G401.6 (cell line): ENCODE data around the gene CPEB1.
"Not testable (repeated sequence)": the region's sequence is repeated elsewhere in the genome, so short reads cannot be mapped to it uniquely, and the experiment has no call there.

Source experiments
- FAIRE-seq: peaks from 2 replicates; lab custom pipeline; 2012; peaks lifted over from hg19 to GRCh38; lab: Jason Lieb, UNC

The CPEB1 gene

GRCh38 chr15:82545002-82545401 is 102.2 kb downstream of the CPEB1 start:
- no peak for FAIRE-seq

DNA sequence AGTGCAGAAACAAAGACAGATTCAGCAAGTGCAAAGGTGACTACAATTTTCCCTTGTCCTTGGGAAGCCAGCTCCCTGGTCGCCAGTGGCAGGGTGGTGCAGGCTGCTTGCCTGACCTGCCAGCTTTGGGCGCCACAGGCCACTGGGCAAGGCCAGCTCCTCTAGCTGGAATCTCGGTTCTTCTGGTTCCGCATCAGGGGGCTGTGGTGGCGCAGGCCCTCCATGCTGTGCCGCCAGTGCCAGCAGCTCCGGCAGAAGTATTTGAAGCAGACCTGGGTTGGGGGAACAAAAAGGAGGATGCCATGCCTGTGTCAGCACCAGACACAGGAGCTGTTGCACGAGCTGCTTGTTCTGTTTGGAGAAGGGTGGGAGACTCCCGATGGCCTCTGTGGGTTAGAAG is 102.7 kb downstream of the CPEB1 start:
- no peak for FAIRE-seq

GRCh38 chr15:82543160-82543559 is 104.0 kb downstream of the CPEB1 start:
- no peak for FAIRE-seq

DNA sequence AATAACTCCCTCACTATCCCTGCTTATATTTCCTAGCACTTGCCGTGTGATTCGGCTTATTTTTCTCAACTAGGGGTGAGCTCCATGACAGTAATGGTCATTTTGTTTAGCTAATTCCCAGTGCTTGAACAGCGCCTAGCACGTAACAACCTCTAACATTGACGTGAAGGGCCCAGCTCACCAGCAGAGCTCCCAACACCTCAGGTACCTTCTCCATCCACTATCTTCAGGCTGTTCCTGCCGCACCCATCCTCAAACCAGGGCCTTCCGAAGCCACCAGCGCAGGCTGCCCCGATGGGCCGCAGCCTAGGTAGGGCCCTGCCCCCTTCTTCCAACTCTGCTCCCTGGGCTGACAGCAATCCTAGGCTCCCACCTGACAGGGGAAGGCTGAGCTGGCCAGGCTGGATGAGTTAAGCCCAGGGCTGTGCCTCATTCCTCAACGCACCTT is 106.2 kb downstream of the CPEB1 start:
- no peak for FAIRE-seq

GRCh38 chr15:82540055-82540983 is 106.8 kb downstream of the CPEB1 start, which contains the start of gene RPS17:
Gene RPS17, minus strand, starts transcription at chr15:82540457. Its CDS starts 29 bp downstream, at chr15:82540428.
- FAIRE-seq, result no peak

- no peak for FAIRE-seq
Measured at GRCh38 chr15:82539691-82540054, 107.5 kb downstream of the CPEB1 start.

GRCh38 chr15:82538961-82539690 is 108.0 kb downstream of the CPEB1 start:
- no peak for FAIRE-seq

GRCh38 chr15:82537351-82537908 is 109.7 kb downstream of the CPEB1 start:
- no peak for FAIRE-seq

DNA sequence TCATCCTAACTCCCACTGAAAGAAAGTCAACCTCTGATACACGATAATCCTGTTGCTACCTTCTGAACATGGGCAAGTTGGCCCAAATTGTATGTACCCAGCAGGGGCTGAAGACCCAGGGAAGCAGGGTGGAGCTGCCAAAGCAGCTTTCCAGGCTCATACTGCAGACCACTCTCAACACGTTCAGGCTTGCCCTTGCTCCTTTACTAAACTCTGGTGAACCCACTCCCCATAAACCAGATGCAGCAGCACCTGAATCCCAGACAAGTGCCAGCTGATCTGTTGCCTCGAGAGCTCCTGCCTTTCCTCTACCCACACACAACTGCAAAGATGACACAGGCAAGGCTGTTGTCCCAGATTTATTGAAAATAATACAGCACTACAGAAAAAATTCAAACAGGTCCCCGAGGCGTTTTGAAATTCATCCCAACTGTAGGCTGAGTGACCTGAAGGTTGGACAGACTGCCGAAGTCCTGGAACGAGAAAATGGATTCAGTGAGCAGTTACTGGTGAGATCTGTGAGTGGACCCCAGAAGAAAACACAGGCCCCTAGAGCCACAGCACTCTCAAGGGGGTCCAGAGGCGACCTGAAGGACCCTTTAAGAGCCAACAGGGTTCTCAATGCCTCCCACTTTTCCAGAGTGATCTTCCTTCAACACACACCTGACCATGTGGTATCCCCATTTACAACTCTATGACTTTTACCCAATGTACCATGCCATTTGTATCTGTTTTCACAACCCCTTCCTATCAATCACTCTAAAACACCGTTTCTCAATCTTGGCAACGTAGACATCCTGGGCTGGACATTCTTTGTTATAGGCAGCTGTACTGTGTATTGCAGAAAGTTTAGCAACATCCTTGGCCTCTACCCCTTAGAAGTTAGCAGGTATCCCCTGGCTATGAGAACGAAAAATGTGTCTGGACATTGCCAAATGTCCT is 110.5 kb downstream of the CPEB1 start:
- no peak for FAIRE-seq

DNA sequence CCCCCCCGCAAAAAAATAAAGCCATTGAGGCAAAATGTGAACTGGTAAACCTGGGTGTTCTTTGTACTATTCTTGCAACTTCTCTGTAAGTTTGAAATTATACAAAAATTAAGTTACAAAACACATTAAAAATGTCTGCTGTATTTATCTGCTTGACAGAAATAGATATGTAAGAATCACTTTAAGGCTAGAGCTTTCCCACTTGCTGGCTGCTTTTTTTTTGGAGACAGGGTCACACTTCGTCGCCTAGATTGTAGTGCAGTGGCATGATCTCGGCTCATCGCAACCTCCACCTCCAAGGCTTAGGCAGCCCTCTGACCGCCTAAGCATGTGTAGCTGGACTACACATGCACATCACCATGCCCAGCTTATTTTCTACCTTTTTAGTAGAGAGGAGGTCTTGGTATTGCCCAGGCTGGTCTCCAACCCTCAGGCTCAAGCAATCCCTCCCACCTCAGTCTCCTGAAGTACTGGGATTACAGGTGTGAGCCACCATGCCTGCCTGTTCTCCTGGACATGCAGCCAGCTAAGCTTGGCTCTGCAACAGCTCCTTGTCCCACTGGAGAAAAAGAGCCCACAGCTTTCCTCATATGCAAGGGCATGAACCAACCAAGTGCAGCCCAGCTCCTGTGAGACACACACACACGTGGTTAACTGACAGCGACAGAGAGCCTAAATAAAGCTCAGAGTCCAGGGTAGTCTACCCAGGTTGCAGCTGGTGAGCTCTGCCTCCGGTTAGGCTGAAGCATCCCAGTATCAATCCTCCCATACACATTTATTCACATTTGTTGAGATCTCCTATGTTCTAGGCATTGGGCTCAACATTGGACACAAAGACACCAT is 111.4 kb downstream of the CPEB1 start:
- FAIRE-seq, result no peak

- not testable (repeated sequence) for FAIRE-seq
Measured at GRCh38 chr15:82535151-82535550, 112.0 kb downstream of the CPEB1 start.

DNA sequence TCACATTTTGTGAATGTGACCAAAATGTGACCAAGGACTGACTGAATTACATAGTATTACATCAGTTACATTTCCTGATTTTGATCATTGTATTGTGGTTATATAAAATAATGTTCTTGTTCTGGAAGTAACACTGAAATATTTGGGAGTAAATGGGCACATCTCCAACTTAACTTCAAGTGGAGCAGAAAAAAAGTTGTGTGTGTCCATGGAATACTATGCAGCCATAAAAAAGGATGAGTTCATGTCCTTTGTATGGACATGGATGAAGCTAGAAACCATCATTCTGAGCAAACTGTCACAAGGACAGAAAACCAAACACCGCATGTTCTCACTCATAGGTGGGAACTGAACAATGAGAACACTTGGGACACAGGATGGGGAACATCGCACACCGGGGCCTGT is 112.7 kb downstream of the CPEB1 start:
- not testable (repeated sequence) for FAIRE-seq

GRCh38 chr15:82533801-82534200 is 113.4 kb downstream of the CPEB1 start:
- no peak for FAIRE-seq

DNA sequence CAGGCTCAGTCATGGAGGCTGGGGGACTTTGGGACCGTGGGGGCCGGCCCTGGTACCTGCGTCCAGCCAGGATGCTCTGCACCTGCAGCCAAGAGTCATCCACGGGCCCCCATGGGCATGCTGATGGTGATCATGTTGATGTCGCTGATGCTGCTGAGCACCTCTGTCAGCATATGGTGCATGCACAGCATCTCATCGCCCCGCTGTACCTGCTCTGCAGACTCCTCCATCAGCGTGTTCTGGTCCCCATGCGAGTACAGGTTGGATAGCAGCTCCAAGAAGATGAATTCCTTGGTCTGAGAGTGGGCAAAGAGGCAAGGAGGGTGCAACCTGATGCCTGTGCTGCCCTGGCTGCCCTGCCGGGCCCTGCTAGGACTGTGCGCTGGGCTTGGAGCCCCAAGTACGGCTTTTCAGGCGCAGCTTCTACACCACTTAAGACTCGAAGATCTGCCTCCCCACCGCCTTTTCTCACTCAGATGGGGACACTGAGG is 114.1 kb downstream of the CPEB1 start:
- no peak for FAIRE-seq

DNA sequence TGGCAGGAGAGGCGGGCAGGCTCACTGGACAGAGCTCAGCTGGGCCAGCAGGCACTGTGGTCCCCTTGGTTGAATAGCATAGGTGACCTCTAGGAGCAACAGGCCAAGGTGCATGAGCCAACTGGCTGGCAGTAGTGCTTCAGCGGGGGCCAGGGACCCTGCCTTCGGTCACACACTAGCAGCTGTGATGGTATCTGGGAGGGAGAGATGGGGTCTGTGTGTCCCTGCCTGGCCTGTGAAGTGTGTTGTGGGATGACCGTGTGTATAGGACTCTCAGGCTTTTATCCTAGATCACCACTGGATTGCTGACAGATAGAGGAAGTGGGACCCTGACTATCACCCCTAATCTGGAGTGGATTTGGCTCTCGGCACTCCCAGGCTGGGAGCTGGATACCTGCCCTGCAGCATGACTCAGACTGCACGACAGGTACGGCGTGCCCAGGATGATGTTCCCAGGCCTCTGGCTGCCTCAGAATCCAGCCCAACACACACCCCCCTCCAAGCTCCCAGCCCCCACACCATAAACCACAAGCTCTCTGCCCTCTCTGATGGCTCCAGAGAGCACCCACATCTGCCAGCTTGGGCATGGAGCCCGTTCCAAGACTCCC is 114.7 kb downstream of the CPEB1 start:
- FAIRE-seq, result no peak

GRCh38 chr15:82531496-82532382 is 115.4 kb downstream of the CPEB1 start:
- no peak for FAIRE-seq

DNA sequence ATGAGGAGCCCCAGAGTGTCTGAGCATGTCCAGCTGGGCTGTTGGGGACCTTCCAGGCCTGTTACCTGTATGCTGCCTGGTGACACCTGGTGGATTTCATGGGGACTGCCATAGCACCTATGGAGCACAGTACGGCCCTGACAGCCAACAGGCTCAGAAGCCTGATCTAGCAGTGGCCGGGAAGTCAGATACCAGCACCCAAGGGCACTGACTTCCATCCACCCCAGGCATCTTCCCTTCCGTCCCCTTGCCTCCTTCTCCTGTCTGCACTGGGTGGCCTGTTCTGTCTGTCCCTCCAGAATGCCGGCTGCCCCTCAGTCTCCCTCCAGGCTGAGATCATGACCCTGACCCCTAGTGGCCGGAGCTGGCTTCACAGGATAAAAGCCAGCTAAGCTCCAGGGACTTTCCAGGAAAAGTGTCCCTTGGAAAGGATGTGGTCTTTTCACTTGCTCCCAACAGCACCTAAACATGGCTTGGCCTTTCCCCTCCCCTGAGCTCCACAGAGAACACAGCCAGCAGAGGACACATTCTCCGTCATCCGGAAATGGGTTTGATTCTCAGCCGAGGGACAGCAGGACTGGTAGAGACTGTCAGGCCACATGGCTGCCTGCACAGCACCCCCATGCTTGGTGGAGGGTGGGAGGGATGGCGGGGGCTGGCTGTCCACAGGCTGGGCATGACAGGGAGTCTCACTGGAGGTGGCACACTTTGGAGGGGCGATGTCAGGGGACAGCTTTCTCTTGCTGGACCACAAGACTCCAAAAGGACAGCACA is 116.4 kb downstream of the CPEB1 start:
- no peak for FAIRE-seq

GRCh38 chr15:82530006-82530405 is 117.2 kb downstream of the CPEB1 start:
- no peak for FAIRE-seq
